GM15510 (cell line): ENCODE data around the gene KDELR3.

Experiments used
- POLR2A ChIP-seq: IDR thresholded peaks from 3 replicates; pipeline ENCODE4 v1.6.1; 2011; ENCODE audit warnings: borderline replicate concordance; ENCODE audit not compliant: insufficient read length; ENCODE audit errors: extremely low read depth

Gene KDELR3

DNA sequence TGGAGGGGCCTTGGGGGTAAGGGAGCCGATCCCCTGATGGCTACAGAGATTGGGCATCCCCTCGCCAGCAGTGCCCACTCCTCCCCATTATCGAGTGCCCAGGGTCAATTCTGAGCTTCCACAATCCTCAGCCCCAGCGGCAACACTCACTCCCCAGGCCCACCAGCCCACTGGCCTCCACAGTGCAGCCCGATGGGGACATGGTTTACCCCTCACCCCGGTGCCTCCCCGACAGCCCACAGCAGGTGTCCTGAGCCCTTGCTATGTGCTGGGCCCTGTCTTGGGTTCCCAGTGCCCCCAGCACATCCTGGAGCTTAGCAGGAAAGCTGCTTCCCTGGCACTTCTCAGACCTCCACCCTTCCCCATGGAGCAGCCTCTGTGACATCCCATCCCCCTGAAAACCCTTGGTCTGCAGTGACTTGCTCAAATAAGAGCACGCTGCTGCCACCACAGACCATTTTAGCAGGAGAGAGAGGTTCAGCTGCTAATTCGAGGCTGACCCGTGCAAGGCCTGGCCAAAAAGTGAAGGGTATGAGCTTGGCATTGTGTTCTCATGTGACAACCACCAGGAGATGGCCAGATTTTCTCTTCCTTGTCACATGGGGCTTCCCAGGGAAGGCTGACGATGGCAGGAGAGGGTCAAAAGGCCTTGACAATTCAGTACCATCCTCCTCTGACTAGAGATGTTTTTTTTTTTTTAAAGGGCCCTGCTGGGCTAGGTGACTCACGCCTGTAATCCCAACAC is 36.5 kb upstream of the KDELR3 start:
- no peak for TF ChIP-seq POLR2A

DNA sequence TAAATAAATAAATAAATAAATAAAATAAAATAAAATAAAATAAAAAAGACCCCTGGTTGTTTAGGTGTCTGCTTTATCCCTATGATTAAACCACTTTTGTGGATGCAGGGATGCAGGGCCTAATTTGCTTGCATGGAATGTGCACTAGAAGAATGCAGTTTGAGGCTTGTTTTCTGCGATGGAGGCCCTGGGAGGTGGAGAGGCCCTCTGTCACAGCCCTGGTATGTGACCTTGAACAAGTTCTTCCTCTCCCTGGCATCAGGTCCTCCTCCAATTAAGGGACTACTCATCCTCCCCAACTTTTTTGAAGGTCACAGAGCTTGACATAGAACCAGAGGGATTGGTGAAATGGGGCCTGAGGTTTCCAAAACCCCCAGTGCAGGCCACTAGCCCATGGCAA is 35.6 kb upstream of the KDELR3 start:
- no peak for TF ChIP-seq POLR2A

DNA sequence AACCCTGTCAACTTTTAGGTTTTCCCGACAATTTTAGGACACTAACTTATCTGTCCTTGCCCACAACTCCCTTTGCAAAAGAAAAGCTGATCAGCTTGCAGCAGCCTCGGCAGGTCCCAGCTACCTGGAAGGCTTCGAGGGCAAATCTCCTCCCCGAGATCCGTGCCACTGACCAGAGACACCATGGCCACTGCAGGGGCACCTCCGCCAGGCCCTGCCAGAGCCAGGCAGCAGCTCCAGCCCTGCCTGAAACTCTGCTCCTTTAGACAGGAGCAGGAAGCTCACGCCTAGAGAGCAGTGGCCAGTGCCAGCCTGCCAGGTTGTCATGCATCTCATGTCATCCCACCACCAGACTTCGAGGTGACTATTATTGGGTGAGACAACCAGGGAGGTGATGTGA is 34.0 kb upstream of the KDELR3 start:
- no peak for TF ChIP-seq POLR2A

DNA sequence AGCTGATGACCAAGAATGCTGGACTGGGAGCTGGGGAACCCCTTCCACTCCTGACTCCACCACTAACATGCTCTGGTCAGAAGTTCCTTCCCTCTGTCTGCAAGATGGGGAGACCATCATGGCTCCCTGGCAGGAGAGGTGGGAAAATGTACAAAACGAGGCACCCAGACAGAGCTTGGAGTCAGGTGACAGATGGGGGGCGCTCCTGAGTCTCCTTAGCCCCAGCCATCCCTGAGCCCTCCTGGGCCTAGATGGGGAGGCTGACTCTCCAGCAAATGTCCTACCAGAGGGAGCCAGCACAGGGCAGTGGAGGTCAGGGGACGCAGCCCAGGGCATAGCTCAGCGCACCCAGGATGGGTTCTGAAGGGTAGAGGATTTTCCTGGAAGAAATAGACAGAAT is 32.9 kb upstream of the KDELR3 start:
- TF ChIP-seq POLR2A = no peak

DNA sequence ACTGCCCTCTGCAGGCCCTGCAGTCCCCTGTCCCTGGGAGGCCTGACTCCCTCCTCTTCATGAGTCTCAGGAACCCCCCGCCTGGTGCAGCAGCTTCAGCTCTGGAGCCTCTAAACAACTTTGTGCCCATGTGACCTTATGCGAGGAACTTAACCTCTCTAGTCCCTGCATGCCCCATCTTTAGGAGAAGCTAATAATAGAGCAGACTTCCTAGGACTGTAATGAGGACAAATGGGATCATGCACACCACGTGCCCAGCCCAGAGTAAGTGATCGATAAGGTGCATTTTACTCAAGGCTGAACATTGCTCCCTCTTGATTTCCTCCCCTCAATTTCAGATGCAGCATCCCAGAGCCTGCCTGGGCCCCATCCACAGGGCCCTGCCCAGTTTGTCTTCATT is 31.9 kb upstream of the KDELR3 start:
- TF ChIP-seq POLR2A = no peak

DNA sequence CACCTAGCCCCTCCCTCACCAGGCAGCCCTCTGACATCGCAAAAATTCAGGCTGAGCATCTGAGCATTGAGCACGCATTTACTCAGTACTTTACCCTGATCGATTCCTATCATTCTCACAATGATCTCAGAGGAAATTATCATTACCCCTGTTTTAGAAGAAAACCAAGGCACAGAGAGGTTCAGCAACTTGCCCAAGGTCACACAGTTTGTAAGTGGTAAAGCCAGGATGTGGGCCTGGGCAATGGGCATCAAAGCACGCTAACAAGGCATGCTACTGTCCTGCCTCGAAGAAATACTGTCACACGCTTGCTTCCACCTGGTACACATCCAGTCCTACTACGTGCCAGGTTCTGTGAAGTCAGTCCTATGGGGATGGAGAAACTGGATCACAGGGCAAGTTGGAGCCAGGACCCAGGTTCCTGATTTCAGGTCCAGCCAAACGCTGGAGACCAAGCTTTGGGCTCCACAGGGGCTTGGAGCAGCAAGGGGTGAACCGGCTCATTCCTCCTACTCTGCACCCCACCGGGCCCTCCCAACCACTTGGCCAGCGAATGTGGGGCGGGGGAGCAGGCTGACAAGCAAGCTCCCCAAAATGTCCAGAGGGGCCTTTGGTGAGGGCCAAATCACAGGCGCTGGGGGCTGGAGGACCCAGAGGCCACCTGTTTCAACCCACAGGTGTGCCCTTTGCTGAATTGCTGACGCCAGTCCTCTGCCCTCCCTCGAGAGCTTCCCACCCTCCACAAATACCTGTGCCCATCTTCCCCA is 31.1 kb upstream of the KDELR3 start:
- no peak for TF ChIP-seq POLR2A

DNA sequence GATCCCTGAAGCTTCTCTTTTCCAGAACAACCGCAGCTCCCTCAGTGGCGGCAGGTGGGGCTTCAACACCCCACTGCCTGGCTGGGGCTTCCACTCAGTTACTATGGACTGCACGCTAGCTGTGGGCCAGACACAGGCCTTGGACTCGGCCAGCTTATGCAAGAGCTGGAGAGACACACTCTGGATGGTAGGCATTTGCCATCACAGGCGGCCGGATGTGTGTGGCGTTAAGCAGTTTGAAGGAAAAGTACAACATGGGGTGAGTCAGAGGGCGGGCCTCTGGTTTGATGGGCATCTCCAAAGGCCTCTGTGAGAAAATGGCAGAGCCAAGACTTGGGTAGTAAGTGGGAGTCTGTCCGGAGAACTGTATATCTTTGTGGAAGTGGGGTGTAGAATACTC is 30.5 kb upstream of the KDELR3 start:
- no peak for TF ChIP-seq POLR2A

DNA sequence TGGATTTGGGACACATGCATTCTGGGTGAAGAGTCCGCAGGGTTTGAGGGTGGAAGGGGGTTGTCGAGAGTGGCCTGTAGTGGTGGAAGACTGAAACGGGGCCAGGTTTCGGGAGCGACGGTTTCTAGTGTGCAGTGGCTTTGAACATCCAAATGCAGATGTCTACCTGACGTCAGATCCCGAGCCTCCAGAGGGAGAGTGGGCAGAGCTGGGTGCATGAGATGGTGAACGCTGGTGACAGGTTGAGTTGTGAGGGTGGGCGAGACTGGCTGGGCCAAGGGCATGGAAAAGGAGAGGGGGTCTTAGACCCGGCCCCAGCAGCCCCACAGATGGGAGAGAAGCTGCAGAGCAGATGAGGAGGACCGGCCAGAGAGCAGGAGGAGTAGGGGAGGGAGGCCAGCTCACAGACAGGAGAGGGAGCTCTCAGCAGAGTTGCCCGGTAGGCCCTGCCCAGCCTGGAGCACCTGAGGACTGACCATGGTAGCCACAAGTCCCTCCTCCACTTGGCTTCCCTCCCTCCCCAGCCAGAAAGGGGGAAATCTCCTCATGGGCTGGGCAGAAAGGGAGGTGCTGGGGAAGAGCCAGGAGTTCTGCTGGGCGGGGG is 27.0 kb upstream of the KDELR3 start:
- no peak for TF ChIP-seq POLR2A

DNA sequence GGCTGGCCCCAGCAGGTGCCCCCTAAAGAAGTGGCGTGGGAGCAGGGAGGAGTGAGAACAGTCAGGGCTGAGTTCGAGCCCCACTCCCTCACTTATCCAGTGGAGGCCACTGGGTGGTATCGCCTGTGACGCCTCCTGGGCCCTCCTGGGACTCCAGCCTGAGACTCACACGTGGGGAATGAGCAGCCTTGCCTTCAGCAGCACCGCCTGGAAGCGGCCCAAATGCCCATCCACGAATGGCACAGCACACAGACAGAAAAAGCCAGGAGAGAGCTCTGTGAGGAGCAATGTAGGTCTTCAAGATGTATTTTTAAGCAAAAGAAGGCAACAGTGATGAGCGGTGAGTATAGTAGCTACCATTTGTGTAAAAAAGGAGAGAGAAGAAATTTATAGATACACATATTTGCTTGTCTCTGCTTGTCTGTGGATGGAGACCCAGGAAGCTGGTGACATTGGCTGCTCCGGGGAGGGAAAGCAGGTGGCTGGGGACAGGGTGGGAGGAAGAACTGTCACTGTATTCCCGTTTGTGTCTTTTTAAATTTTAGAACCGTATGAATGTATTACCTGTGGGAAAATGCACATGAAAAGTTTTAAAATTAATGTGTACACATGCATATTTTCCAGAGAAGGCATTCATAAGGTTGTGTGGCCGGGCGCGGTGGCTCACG is 26.1 kb upstream of the KDELR3 start:
- no peak for TF ChIP-seq POLR2A

DNA sequence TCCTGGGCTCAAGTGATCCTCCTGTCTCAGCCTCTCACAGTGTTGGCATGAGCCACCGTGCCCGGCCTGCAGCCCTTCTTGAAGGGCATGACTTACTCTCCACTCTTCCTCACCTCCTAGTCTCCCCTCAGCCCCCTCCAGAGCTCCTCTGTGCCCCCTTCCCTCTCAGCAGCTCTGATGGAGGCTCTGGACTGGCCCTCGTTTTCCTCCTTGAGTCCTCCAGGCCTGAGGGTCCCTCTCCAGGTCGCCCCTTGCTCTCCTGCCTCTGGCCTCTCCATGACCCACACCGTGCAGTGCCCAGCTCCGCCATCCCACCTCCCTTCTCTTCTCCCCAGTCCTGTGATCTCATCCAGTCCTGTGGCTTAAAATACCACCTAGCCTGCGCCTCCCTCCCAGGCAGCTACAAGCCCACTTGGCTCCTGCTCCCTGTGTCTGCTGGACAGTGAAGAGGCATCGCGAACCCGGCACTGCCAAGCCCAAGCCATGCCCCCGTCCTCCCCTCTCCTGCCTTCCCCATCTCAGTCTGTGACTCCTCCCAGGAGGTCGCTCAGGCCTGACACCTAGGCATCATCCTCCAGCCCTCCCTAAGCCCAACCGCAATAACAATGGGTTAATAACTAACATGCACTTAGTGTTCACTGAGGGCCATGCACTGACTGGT is 24.8 kb upstream of the KDELR3 start:
- no peak for TF ChIP-seq POLR2A

DNA sequence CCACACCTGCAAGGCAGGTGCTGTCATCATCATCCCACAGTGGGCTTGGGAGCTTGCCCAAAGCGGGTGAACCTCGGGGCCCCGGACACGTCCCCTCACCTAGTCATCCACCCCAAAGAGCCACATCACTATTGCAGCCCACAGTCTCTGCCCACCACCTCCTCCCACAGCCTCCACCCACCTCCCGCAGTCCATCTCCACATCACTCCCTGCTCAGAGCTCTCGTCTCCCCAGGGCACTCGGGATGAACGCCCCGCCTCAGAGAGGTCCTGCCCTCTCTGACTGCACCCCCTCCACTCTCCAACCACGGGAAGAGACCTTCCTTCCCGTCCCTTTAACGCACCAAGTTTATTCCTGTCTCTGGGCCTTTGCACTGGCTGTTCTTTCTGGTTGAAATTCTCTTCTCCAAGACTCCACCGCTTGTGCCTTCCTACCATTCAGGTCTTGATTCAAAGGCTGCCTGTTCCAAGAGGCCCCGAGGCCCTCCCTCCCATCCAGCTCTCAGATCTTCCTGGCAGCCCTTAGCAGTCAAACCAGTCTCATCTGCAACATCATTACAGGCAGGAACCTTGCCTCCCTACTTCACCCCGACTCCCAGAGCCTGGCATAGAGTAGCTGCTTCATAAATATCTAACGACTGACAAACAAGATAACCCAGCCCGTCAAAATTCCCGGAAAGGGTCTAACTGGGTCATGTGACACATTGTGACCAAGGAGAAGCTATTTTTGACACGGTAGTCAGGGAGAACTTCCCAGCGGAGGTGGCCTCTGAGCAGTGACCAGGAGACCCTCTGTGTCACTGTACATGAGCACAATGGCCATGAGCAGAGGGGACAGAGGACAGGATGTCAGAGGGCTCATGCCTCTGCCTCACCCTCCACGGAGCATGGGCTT is 24.0 kb upstream of the KDELR3 start:
- no peak for TF ChIP-seq POLR2A

DNA sequence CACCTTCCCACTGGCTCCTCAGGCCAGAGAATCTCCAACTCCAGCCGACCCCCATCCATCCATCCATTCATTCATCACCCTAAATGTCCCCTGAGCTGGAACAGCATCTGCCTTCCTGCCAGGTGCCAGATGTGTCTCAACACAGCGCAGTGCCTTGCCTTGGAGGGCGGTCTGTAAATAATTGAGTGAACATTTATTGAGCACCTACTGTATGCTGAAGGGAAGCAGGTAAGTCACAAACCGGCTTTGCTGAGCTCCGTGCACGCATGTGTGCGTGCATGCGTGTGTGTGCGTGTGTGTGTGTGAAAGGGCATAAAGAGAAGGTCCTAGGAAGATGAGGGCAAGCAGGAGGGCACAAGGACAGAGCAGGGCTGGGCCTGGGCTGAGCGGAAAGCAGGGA is 23.1 kb upstream of the KDELR3 start:
- no peak for TF ChIP-seq POLR2A

DNA sequence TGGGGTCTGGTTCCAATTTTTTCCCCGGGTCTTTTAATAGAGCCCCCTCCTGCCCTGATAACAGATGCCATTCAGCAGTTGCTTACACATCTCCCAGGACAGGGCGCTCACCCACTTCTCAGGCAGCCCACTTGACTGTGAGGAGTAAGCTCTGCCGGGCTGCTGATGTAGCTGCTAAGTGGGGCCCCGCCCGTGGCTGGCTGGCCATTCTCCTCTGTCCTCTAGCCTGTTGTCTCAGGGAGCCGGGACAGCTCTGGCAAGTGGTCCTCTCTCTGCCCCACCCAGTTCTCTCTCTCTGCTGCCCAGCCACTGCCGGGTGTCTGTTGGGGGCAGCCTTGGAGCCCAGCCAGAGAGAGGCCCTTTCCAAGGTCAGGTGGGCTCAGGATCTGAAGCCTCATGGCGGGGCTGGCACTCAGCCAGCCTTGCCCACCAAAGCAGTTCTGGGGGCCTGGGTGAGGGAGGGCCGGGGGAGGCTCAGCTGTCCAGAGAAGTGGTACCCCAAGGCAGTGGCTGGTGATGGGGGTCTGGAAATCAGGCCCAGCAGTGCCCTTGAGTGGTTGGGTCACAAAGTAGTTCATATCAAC is 21.8 kb upstream of the KDELR3 start:
- no peak for TF ChIP-seq POLR2A
